ENCODE measurements around the gene PELI2. TPM values are rescaled to one million over a fixed set of nuclear protein-coding genes. Genes with fewer than 3 reads are reported as not detected.
A peak's percentile ranks its signal among the peaks of the same experiment; 100 is the strongest.

Gene PELI2
- total RNA-seq, 4 donors from 2014 or later = 2.5 to 5.8 (median 4.2) TPM

GRCh38 chr14:56270921-56271320, 152.7 kb downstream of the PELI2 start:
- DNase-seq = no peak
- no peaks in the 10 kb centered on the region for H3K9me3 ChIP-seq
- in situ Hi-C loops (cut with MboI; ENCODE audit: low sequenced_read_pairs in 4 of 4) = no loop called here
- H3K27me3 ChIP-seq = no peaks in the 10 kb centered on the region
- intact Hi-C loops (cut with DNase I; ENCODE audit: low total_unique reads) = no loop called here
- no peak for TF ChIP-seq POLR2A (IDR thresholded peaks at IDR 0.05)
- TF ChIP-seq, protein P1, sequence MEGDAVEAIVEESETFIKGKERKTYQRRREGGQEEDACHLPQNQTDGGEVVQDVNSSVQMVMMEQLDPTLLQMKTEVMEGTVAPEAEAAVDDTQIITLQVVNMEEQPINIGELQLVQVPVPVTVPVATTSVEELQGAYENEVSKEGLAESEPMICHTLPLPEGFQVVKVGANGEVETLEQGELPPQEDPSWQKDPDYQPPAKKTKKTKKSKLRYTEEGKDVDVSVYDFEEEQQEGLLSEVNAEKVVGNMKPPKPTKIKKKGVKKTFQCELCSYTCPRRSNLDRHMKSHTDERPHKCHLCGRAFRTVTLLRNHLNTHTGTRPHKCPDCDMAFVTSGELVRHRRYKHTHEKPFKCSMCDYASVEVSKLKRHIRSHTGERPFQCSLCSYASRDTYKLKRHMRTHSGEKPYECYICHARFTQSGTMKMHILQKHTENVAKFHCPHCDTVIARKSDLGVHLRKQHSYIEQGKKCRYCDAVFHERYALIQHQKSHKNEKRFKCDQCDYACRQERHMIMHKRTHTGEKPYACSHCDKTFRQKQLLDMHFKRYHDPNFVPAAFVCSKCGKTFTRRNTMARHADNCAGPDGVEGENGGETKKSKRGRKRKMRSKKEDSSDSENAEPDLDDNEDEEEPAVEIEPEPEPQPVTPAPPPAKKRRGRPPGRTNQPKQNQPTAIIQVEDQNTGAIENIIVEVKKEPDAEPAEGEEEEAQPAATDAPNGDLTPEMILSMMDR (IDR thresholded peaks at IDR 0.05 in 4 of 5, conservative IDR thresholded peaks at IDR 0.05 in 1 of 5) = no peak
- no peaks in the 10 kb centered on the region for H3K4me1 ChIP-seq
- no peak overlapping the region for H3K27ac ChIP-seq
- no peak overlapping the region for H3K4me3 ChIP-seq
- H3K36me3 ChIP-seq = no peaks in the 10 kb centered on the region
- ATAC-seq = no peak

GRCh38 chr14:56271970-56272369, 153.8 kb downstream of the PELI2 start:
- no peak overlapping the region for H3K4me3 ChIP-seq
- TF ChIP-seq, protein P1 (IDR thresholded peaks at IDR 0.05 in 4 of 5, conservative IDR thresholded peaks at IDR 0.05 in 1 of 5) = no peak
- no peak for TF ChIP-seq POLR2A (IDR thresholded peaks at IDR 0.05)
- no peak overlapping the region for H3K27ac ChIP-seq
- H3K27me3 ChIP-seq = no peaks in the 10 kb centered on the region
- no peaks in the 10 kb centered on the region for H3K36me3 ChIP-seq
- H3K9me3 ChIP-seq = no peaks in the 10 kb centered on the region
- in situ Hi-C loops (cut with MboI; ENCODE audit: low sequenced_read_pairs in 4 of 4) = no loop called here
- intact Hi-C loops (cut with DNase I; ENCODE audit: low total_unique reads) = no loop called here
- DNase-seq = no peak
- ATAC-seq = no peak
- no peaks in the 10 kb centered on the region for H3K4me1 ChIP-seq

DNA sequence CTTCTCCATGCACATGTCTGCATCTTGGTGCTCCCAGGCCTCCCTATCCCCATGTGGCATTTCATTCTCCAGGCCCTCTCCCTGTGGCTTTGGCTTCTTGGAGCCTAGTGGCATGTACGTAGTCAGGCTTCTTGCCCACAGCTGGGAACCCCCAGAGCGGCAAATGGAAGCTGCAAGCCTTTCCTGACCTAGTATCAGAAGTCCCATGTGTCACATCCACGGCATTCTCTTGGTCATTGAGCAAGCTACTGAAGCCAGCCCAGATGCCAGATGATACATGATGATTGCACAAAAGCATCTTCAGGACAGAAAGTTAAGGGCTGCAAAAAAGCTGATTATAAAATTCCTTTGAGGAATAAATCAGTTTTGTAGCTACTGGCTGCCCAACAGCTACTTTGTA, 154.9 kb downstream of the PELI2 start:
- in situ Hi-C loops (cut with MboI; ENCODE audit: low sequenced_read_pairs in 4 of 4) (no loop called here), intact Hi-C loops (cut with DNase I; ENCODE audit: low total_unique reads) (no loop called here)
- H3K27me3 ChIP-seq = no peaks in the 10 kb centered on the region
- H3K4me1 ChIP-seq = no peaks in the 10 kb centered on the region
- no peak overlapping the region for H3K4me3 ChIP-seq
- DNase-seq (peak in 1 of 2 donors; percentile 23), ATAC-seq (no peak)
- H3K27ac ChIP-seq = no peak overlapping the region
- TF ChIP-seq, protein P1 (IDR thresholded peaks at IDR 0.05 in 4 of 5, conservative IDR thresholded peaks at IDR 0.05 in 1 of 5) = no peak
- H3K9me3 ChIP-seq = no peaks in the 10 kb centered on the region
- no peaks in the 10 kb centered on the region for H3K36me3 ChIP-seq

DNA sequence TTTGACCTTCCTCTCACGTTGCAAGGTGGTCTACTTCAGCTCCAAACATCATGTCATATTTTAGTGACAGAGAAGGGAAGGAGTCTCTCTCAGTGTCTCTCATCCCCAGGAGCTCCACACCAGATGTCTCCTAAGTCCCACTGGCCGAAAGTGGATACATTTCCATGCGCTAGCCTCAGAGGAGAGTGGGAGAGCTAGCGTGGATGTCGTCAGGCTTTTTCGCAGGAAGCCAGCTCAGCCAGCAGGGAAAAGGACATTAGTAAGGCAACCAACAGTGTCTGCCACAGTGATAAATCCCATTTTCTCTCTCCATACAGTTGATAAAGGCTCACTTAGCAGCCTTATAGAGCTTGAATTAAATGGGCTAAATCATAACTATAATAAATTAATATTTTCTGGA, 155.7 kb downstream of the PELI2 start:
- no peak for TF ChIP-seq POLR2A (IDR thresholded peaks at IDR 0.05)
- TF ChIP-seq, protein P1 (IDR thresholded peaks at IDR 0.05 in 4 of 5, conservative IDR thresholded peaks at IDR 0.05 in 1 of 5) = no peak

DNA sequence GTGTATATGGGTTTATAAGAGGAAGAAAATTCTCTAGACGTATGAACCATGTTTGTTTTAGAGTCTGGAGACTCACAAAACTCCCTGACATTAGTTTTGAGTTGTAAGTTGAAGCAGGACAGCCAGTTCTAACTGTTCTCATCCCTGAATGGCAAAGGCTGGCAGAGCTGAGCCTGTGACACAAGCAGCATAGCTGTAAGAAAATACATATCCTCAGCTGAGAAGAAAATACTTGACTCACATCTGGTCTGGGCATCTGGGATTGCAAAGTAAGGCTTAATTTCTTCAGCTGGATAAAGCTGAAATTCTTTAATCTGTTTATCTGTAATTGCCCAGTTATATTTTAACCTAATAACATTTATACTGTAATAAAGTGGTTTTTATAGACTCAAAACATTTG, 156.3 kb downstream of the PELI2 start:
- H3K27ac ChIP-seq = no peak overlapping the region
- in situ Hi-C loops (cut with MboI; ENCODE audit: low sequenced_read_pairs in 4 of 4) (no loop called here), intact Hi-C loops (cut with DNase I; ENCODE audit: low total_unique reads) (no loop called here)
- ATAC-seq = no peak
- H3K4me3 ChIP-seq = no peak overlapping the region
- no peaks in the 10 kb centered on the region for H3K4me1 ChIP-seq
- no peak for DNase-seq
- no peaks in the 10 kb centered on the region for H3K27me3 ChIP-seq
- no peaks in the 10 kb centered on the region for H3K9me3 ChIP-seq
- no peak for TF ChIP-seq POLR2A (IDR thresholded peaks at IDR 0.05)
- TF ChIP-seq, protein P1 (IDR thresholded peaks at IDR 0.05 in 4 of 5, conservative IDR thresholded peaks at IDR 0.05 in 1 of 5) = no peak
- H3K36me3 ChIP-seq = no peaks in the 10 kb centered on the region

More for the DNA sequence above, 155.7 kb downstream of the PELI2 start:
- H3K9me3 ChIP-seq = no peaks in the 10 kb centered on the region
- in situ Hi-C loops (cut with MboI; ENCODE audit: low sequenced_read_pairs in 4 of 4) (no loop called here), intact Hi-C loops (cut with DNase I; ENCODE audit: low total_unique reads) (no loop called here)
- no peaks in the 10 kb centered on the region for H3K4me1 ChIP-seq
- ATAC-seq (no peak), DNase-seq (no peak)
- H3K27ac ChIP-seq = no peak overlapping the region
- H3K4me3 ChIP-seq = no peak overlapping the region
- no peaks in the 10 kb centered on the region for H3K27me3 ChIP-seq
- no peaks in the 10 kb centered on the region for H3K36me3 ChIP-seq
